ENCODE measurements around the gene SUSD2. TPM values are rescaled to one million over a fixed set of nuclear protein-coding genes. Genes with fewer than 3 reads are reported as not detected.
"Not testable (repeated sequence)": the region's sequence is repeated elsewhere in the genome, so short reads cannot be mapped to it uniquely, and the experiment has no call there.

Gene SUSD2
- total RNA-seq, 1 experiment from 2014 or later: 0.12 TPM

DNA sequence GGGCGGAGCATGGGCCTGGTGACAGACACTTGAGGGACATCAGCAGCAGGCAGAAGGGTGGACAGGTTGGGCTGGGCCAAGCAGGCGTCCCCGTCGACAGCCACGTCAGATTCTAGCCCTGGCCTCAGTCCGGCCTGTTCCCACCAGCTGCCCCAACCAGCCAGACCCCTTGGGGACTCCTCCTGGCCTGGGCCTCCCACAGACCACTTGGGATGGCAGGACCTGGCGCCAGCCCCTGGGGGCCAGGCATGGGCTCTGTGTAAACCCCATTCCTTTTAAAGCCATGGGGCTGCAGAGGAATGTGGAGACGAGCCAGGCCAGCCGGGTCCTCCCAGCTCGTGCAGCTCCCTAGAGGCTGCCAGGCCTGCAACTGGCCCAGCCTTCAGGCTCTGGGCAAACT is 4.7 kb upstream of the SUSD2 start:
- DNase-seq (ENCODE audit: low spot score): no peak

DNA sequence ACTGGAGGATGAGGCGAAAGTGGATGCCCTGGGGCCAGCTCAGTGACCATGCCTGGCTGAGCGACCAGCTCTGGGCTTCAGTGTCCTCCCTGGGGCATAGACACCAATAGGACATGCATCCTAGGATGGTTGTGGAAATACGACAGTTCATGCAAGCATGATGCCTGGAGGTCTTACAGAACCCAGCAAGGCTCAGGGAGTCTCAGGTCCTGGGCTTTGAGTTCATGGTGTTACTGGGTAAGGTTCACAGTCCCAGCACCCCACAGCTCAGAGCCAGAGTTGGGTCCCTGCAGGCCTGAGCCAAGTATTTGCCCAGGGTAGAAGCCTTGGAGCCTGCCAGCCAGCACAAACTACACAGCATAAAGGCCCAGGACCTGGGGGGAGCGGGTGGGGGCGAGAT is 4.2 kb upstream of the SUSD2 start:
- DNase-seq (ENCODE audit: low spot score): no peak

DNA sequence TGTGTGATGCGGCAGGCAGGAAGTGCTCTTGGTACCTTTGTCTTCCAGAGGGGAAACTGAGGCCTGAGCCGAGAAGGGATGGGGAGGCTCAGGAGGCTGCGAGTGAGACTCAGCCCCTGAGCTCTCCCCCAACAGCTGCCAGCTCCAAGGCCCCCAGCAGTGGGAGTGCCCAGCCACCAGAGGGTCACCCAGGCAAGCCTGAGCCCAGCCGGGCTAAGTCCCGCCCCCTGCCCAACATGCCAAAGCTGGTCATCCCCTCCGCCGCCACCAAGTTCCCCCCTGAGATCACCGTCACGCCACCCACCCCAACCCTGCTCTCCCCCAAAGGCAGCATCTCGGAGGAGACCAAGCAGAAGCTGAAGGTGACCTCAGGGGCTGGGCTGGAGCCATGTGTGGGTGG is 3.8 kb upstream of the SUSD2 start:
- DNase-seq (ENCODE audit: low spot score): no peak

DNA sequence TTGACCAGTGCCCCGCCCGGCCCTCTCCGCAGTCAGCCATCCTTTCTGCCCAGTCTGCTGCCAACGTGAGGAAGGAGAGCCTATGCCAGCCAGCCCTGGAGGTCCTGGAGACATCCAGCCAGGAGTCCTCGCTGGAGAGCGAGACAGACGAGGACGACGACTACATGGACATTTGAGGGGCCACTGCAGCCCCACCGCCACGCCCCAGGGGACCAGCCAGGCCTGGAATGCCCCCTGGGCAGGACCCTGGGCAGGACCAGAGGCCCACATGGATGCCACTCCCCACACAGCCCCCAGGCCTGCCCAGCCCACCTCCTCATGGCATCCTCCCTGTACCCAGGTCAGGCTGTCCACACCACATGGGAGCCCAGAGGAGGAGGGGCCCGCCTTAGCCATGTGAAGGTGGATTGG is 3.3 kb upstream of the SUSD2 start:
- DNase-seq (ENCODE audit: low spot score): no peak

DNA sequence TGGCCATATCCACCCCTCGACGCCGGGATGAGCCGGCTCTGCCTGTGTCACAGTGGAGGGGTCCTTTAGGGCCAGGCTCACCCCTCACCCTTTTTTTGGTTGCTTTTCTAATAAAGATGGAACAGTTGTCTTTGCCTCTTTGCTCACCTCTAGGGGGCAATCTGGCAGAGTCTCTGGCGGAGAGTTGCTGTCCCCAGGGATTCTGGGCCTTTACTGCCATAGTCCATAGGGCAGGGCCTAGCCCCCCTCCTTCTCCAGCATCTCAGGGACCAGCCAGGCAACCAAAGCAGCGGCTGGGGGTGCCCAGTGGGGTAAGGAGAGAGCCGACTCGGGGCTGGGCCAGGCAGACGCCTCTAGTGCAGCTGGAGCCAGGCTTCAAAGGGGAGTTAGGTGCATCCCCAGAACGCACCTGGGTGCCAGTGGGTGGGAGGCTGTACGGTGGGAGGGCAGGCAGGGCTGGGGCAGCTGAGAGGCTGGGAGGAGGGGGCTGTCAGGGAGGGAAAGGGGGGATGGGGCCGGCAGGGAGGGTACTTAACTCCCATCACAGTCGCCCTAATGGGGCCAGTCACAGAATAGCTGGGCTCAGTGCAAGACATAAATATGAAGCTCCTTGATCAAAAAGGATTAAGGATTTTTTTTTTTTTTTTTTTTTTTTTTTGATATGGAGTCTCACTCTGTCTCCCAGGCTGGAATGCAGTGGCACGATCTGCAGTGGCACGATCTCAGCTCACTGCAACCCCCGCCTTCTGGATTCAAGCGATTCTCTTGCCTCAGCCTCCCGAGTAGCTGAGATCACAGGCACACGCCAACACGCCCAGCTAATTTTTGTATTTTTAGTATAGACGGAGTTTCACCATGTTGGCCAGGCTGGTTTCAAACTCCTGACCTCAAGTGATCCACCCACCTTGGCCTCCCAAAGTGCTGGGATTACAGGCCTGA is 2.5 kb upstream of the SUSD2 start:
- no peak for DNase-seq (ENCODE audit: low spot score)

DNA sequence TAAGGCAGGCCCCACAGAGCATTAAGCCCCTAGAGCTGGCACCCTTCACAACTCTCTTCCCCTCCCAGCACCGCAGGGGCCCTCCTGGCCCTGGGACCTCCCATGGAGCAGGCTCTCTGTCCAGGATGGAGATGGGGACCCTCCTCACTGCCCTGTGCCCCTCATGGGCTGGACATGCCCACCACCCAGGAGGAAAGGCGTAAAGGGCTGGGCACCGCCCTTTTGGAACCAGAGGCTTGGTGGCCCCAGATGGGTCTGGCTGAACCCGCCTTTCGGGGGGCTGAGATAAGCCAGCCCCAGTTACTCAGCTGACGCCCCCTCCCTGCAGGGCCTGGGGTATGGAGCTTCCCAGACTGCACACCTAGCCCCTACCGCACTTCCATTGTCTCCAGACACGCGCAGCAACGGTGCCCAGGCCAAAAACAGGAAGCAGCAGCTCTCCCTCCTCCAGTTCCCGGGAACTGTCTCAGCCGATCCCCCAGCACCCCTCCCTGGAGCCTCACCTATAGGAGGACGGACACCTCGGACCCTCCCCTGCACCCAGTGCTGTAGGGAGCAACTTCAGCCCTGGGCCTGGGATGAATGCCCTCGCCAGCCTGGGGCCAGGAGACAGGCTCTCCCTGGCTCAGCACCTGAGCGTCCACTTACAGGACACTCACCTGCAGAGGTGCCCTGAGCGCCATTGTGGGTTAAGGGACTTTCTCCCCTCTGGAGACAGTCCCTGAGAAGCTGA is 1.6 kb upstream of the SUSD2 start:
- DNase-seq (ENCODE audit: low spot score): no peak

DNA sequence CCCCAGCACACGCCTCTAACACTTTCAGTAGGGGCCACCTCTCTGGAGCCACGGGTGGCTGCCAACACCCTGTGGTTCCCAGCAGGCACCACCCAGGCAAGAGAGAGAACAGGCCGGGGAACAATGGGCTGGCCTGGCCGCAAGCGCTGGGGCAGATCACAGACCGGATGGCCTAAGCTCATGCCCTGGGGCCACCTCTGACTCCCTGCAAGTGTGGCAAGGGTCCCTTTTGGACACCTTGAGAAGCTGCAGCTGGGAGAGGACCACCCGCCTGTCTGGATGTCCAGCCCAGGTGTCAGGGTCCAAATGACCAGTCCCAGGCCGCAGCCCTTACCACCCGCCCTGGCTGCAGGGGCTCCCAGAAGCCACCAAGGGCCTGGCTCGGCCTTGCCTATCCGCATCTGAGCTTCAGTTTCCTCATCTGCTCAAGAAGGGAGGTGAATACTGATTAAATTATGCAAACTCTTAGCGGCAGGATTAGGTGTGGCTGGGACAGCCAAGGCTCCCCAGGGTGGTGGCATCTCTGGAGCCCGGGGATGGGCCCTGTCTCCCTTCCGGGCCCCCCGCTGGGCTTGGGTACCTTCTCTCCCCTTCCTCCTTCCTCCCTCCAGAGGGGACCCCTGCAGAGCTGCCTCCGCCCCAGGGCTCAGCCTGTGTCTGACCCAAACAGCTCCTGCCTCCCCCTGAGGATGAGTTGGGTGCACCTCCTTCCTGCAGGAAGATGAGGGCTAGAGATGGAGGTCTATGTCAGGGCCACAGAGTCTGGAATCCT is 785 bp upstream of the SUSD2 start:
- no peak for DNase-seq (ENCODE audit: low spot score)

DNA sequence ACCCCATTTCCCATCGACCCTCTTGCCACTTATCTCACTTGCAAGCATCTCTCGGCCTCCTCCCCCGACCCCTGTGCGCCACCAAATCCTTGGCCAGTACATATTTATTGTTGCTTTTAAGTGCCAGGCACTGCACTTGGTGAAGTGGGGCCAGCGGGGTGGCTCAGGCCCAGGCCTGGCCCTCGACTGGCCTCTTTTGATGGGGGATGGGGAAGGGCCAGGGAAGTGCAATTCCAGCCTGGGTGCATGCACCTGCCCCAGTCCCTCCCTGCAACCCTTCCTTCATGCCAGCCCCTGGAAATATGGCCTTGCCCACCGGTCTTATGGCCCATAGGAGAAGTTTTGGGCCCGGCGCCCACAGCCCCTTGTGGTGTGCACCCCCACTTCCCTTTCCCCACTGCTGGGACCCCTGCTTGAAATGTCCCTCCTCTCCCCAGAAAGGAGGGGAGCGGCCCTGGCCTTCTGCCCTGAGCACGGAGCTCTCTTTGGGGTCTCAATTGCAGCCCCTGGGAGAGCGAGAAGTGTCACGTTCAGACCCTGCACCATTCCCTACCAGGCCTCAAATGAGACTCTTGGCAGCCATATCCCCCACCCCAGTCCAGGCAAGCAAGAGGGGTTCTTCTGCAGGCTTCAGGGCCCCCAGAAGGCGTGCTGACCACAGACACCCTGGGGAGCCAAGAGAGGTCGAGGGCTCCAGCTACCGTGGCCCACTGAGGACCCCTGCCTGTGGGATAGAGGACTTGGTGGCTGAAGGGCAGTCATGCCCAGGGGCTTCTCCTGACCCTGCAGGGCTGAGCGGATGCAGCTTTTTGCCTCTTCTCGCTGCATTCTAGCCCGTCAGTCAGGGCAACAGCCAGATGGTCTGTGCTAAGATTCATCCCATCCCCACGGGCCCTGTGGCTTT is 961 bp downstream of the SUSD2 start:
- no peak for DNase-seq (ENCODE audit: low spot score)

DNA sequence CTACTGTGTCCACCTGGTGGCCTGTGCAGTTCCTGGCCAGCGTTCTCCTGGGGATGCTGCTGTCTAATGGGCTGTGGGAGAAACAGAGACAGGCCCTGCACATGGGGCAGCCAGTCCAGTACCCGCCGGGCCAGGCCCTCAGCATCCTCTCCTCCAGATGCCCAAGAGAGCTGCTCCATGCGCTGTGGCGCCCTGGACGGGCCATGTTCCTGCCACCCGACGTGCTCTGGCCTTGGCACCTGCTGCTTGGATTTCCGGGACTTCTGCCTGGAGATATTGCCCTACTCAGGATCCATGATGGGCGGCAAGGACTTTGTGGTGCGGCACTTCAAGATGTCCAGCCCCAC is 1.6 kb downstream of the SUSD2 start:
- DNase-seq (ENCODE audit: low spot score): not testable (repeated sequence)

DNA sequence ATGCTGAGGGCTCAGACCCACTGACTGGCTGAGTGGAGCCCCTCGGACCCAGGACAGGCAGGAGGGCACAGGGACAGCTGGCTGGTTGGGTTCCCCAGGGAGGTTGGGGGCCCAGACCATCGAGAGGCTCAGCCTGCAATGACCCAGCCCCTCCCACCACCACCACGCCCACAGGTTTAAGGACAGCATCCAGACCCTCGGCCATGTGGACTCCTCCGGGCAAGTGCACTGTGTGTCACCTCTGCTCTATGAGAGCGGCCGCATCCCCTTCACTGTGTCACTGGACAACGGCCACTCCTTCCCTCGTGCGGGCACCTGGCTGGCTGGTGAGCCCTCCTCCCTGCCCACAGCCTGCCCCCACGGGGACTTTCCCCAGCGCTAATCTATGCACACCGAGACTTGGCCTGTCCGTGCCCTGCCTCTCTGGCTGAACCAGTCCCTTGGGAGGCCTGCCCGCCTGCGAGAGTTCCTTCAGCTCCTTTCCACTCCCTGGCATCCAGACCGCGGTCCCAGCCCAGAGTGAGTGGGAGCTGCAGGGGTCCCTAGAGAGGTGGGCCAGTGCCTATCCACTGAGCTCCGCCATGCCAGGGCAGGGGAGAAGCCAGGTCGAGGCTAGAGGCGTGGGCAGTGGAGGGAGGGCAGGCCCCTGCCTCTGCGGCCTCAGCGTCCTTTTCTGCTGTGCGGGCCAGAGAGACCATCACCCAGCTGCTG is 2.2 kb downstream of the SUSD2 start:
- no peak for DNase-seq (ENCODE audit: low spot score)

DNA sequence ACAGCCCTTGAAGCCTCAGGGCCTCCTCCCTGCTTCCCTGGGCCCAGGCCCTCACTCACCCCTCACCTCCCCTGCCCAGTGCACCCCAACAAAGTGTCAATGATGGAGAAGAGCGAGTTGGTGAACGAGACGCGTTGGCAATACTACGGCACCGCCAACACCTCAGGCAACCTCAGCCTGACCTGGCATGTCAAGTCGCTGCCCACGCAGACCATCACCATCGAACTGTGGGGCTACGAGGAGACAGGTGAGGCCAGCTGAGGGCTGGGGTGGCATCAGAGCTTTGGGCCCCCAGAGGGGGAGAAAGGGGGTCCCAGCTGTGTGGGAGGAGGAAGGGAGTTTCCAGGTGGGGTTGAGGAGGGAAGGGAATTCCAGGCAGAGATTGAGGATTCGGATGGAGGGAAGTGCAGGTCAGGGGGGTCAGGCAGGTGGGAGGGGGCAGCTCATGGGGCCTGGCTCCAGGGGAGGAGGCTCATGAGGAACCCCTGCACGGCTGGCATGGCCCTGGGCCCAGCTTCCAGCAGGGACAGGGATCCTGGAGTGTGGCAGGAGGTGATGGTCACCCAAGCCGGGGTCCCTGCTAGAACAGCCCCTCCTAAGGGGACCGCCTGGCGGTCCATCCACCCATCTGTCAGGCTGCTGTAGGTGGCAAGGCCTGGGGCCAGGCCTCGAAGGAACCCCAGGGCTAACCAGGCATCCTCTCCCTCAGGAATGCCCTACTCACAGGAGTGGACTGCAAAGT is 2.9 kb downstream of the SUSD2 start:
- DNase-seq (ENCODE audit: low spot score): no peak

DNA sequence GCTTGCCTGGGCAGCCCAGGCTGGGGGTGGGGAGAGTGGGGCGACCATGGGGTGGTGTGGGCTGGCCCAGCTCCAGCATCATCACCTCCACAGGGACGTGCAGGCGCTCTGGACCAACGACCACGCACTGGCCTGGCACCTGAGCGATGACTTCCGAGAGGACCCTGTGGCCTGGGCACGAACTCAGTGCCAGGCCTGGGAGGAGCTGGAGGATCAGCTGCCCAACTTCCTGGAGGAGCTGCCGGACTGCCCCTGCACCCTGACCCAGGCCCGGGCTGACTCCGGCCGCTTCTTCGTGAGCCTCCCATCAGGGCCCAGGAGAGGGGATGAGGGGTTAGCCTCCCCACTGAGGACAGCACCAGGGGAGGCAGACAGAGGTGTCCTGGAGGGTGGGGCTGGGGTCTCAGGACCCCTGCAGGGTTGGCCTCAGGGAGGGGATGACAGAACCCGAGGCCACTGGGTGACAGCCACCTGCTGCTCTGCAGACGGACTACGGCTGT is 3.8 kb downstream of the SUSD2 start:
- DNase-seq (ENCODE audit: low spot score): no peak

DNA sequence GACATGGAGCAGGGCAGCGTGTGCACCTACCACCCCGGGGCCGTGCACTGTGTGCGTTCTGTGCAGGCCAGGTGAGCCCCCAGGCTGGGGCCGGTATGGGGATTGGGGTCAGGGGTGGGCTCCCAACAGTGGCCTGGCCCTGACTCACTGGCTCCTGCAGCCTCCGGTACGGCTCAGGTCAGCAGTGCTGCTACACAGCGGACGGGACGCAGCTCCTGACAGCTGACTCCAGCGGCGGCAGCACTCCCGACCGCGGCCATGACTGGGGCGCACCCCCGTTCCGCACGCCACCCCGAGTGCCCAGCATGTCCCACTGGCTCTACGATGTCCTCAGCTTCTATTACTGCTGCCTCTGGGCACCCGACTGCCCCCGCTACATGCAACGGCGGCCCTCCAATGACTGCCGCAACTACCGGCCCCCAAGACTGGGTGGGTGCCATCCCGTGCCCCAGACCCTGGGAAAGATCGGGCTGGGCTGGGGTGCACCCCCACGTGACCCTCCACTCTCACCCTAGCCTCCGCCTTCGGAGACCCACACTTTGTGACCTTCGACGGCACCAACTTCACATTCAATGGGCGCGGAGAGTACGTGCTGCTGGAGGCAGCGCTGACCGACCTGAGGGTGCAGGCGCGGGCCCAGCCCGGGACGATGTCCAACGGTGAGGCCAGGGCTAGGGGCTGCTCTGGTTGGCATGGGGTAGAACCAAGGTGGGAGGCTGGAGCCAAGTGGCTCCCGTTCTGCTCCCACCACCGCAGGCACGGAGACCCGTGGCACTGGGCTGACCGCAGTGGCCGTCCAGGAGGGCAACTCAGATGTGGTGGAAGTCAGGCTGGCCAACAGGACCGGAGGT is 4.4 kb downstream of the SUSD2 start:
- DNase-seq (ENCODE audit: low spot score): no peak

DNA sequence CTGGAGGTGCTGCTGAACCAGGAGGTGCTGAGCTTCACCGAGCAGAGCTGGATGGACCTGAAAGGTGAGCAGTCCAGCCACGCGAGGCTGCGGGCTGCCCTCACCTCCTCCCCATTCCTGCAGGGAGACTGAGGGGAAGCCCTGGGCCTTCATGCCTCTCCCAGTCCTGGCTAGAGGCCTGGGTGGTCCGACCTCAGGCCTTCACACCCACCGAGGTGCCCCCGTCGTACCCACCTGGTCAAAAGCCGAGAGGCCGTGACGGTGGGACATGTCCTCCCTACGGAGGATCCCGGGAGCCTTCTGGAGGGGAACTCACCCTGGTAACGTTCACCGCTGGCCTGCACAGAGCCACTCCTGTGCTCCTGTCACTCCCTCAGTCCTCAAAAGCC is 5.1 kb downstream of the SUSD2 start:
- no peak for DNase-seq (ENCODE audit: low spot score)

DNA sequence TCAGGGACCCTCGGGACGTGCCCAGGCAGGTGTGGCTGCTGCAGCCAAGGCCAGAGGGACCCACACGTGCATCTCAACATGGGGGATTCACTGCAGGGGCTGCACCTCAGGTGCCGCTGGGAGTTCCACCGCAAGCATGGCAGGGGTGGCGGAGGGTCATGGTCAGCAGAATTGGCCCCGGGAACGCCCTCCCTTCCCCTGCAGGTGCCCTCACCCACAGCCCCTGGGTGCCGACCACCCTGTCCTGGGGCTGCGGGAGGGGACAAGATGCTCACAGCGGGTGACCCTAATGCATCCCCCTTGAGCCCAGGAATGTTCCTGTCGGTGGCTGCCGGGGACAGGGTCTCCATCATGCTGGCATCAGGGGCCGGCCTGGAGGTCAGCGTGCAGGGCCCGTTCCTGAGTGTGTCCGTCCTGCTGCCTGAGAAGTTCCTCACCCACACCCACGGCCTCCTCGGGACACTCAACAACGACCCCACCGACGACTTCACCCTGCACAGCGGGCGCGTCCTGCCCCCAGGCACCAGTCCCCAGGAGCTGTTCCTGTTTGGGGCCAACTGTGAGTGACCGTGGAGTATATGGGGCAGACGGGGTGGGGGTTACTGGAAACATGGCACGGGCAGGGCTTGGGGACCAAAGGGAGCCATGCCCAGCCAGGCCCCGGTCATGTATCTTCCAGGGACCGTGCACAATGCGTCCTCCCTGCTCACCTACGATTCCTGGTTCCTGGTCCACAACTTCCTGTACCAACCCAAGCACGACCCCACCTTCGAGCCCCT is 5.8 kb downstream of the SUSD2 start:
- no peak for DNase-seq (ENCODE audit: low spot score)

DNA sequence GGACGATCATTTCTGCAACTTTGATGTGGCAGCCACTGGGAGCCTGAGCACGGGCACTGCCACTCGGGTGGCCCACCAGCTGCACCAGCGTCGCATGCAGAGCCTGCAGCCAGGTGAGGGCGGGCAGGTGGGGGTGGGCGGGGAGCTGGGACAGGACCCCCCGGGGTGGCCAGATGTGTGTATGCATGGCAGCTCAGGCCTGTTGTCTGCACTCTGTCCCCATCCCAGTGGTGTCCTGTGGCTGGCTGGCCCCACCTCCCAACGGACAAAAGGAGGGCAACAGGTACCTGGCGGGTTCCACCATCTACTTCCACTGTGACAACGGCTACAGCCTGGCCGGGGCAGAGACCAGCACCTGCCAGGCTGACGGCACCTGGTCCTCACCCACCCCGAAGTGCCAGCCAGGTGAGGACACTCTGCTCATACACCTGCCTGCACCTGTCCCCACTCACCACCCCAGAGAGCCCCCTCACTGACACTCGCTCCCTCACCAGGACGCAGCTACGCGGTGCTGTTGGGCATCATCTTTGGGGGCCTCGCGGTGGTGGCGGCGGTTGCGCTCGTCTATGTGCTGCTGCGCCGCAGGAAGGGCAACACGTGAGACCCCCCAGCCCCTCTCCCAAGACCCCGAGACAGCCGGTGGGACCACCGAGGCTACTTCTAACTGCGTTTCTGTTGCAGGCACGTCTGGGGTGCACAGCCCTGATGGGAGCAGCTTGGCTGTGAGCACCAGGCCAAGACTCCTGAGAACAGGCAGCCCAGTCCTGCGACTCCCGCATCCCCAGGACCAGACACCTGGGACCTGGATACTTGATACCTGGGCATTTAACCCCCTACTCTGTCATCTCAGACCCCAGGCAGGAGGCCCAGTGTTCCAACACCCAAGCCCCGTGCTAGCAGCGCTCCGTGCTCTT is 6.7 kb downstream of the SUSD2 start:
- DNase-seq (ENCODE audit: low spot score): no peak

DNA sequence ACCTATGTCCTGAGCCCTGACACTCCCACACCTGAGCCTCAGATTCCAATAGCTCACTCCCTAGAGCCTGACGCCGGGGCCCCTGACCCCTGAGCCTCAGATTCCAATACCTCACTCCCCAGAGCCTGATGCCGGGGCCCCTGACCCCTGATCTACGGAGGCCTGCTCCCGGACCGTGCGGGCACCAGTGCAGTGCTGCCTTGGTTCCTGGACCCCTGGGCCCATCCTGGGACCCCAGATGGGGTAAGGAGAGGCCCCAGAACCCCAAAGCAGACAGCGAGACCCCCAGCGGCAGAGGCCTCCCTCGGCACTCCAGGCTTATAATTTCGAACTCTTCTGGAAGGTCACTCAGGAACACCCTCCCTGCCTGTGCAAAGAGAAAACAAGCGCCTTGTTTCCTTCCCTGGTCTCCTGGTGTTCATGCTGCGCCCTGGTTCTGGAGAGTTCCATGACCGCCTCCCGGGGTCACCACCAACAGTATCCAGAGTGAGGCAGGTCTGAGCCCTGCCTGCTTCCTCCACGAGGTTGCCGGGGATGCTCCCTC is 7.5 kb downstream of the SUSD2 start:
- DNase-seq (ENCODE audit: low spot score): no peak

Data from H4 (cell line).